ENCODE results near the gene SLC8A2. TPM values are rescaled to one million over a fixed set of nuclear protein-coding genes. Genes with fewer than 3 reads are reported as not detected.
"Not testable (repeated sequence)": the region's sequence is repeated elsewhere in the genome, so short reads cannot be mapped to it uniquely, and the experiment has no call there.

The SLC8A2 gene
- total RNA-seq, 1 donor from 2014 or later, result 0.46 TPM

GRCh38 chr19:47422417-47423163 is 49.1 kb downstream of the SLC8A2 start:
- no peak for DNase-seq (ENCODE audit: missing footprints)
- no peak for ATAC-seq
- intact Hi-C loops (cut with DNase I), result loop anchor here (10.0 kb wide), 1 partner anchor 128 kb away; no protein-coding TSS in a partner anchor

GRCh38 chr19:47421844-47422395 is 49.8 kb downstream of the SLC8A2 start:
- intact Hi-C loops (cut with DNase I), result loop anchor here (10.0 kb wide), 1 partner anchor 127 kb away; no protein-coding TSS in a partner anchor
- DNase-seq (ENCODE audit: missing footprints), result no peak
- ATAC-seq, result no peak

GRCh38 chr19:47421244-47421786 is 50.4 kb downstream of the SLC8A2 start:
- DNase-seq (ENCODE audit: missing footprints) (no peak), ATAC-seq (no peak)
- intact Hi-C loops (cut with DNase I), result loop anchor here (10.0 kb wide), 1 partner anchor 127 kb away; no protein-coding TSS in a partner anchor

GRCh38 chr19:47419789-47420188 is 51.9 kb downstream of the SLC8A2 start:
- intact Hi-C loops (cut with DNase I), result loop anchor here (10.0 kb wide), 1 partner anchor 125 kb away; no protein-coding TSS in a partner anchor
- ATAC-seq, result no peak

GRCh38 chr19:47419030-47419783 is 52.5 kb downstream of the SLC8A2 start, which contains the start of gene MEIS3:
Gene MEIS3, minus strand, starts transcription at chr19:47419527. Its CDS starts 446 bp downstream, at chr19:47419081.
- DNase-seq (ENCODE audit: missing footprints) (no peak), ATAC-seq (no peak)
- intact Hi-C loops (cut with DNase I), result no loop called here

More at GRCh38 chr19:47419789-47420188, 51.9 kb downstream of the SLC8A2 start:
- DNase-seq (ENCODE audit: missing footprints), result no peak

- DNase-seq (ENCODE audit: missing footprints), result no peak
- intact Hi-C loops (cut with DNase I), result no loop called here
- ATAC-seq, result no peak
These were observed 53.0 kb downstream of the SLC8A2 start for GRCh38 chr19:47418692-47419029.

- no peak for ATAC-seq
These were observed 53.7 kb downstream of the SLC8A2 start for GRCh38 chr19:47417746-47418691.

GRCh38 chr19:47417107-47417745 is 54.5 kb downstream of the SLC8A2 start:
- no peak for DNase-seq (ENCODE audit: missing footprints)
- intact Hi-C loops (cut with DNase I), result no loop called here
- no peak for ATAC-seq

More at GRCh38 chr19:47417746-47418691, 53.7 kb downstream of the SLC8A2 start:
- intact Hi-C loops (cut with DNase I), result no loop called here
- no peak for DNase-seq (ENCODE audit: missing footprints)

DNA sequence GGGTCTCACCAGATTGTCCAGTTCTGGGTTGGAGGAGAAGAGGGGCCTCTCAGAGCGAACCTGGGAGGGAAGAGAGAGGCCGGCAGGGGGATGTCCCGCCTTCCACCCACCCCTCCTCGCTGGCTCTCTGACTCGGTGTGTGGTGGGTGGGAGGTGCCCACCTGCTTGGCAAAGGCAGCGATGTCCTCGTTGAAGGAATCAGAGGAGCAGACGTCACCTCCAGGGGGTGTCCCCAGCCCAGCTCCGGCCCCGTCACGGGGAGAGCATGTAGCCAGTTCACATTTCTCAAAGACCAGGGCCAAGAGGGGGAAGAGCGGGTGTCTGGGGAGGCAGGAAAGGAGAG is 55.1 kb downstream of the SLC8A2 start:
- no peak for DNase-seq (ENCODE audit: missing footprints)
- intact Hi-C loops (cut with DNase I), result no loop called here
- ATAC-seq, result no peak

- DNase-seq (ENCODE audit: missing footprints) (no peak), ATAC-seq (no peak)
- intact Hi-C loops (cut with DNase I), result no loop called here
These were observed 55.6 kb downstream of the SLC8A2 start for GRCh38 chr19:47415953-47416642.

DNA sequence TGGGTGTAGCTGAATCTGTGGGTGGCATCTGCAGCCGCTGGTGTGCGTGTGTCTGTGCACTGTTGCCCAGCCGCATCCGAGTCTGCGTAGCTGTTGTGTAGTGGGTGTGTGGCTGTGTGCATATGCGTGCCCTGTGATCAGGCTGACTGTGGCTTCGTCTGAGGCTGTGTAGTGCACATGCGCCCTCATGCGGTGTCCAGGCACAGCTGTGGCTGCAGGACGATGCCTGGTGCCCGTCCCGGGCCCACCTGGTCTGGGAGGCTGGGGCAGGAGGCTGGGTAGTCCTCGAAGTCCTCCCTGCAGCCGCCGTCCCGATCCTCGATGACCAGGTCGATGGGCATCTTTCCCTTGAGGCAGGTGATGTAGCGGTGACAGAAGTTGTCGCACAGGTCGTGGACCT is 57.2 kb downstream of the SLC8A2 start:
- intact Hi-C loops (cut with DNase I), result no loop called here

GRCh38 chr19:47413941-47414340 is 57.8 kb downstream of the SLC8A2 start:
- ATAC-seq, result no peak
- no peak for DNase-seq (ENCODE audit: missing footprints)
- intact Hi-C loops (cut with DNase I), result no loop called here

More for the DNA sequence above, 57.2 kb downstream of the SLC8A2 start:
- ATAC-seq (no peak), DNase-seq (ENCODE audit: missing footprints) (no peak)

- ATAC-seq; intact Hi-C loops (cut with DNase I); DNase-seq (ENCODE audit: missing footprints): not testable (repeated sequence)
These were observed 60.0 kb downstream of the SLC8A2 start for GRCh38 chr19:47411696-47412095.

DNA sequence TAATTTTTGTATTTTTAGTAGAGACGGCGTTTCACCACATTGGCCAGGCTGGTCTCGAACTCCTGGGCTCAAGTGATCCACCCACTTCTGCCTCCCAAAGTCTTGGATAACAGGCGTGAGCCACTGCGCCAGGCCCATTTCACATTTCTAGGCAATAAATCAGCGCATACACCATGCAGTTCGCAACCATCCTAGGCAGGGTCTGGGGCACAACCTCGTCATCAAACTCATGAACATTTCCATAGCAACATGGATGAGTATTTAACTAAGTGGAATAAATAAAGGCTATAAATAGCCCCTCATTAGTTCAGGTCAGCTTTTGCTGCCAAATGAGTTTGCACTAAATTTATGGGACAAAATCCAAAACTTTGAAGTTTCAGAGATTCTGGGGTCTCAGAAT is 60.6 kb downstream of the SLC8A2 start:
- ATAC-seq, result no peak
- DNase-seq (ENCODE audit: missing footprints), result no peak
- intact Hi-C loops (cut with DNase I), result no loop called here

GRCh38 chr19:47408156-47408938 is 63.3 kb downstream of the SLC8A2 start:
- ATAC-seq (no peak), DNase-seq (ENCODE audit: missing footprints) (no peak)
- intact Hi-C loops (cut with DNase I), result no loop called here

- ATAC-seq (no peak), DNase-seq (ENCODE audit: missing footprints) (no peak)
- intact Hi-C loops (cut with DNase I), result no loop called here
These were observed 64.3 kb downstream of the SLC8A2 start for GRCh38 chr19:47407417-47407774.
